ENCODE measurements around the gene VWA2.

- TF ChIP-seq ZNF592 (IDR thresholded peaks at IDR 0.05) (no peak), MEF2A (IDR thresholded peaks at IDR 0.05; ENCODE audit: insufficient read depth, low read depth, low read length) (no peak), ATF7 (IDR thresholded peaks at IDR 0.05; ENCODE audit: low read depth) (no peak), EGR1 (IDR thresholded peaks at IDR 0.05; ENCODE audit: borderline replicate concordance in 1 of 2, low read depth in 2 of 2, low read length in 2 of 2) (no peak), POLR2AphosphoS5 (IDR thresholded peaks at IDR 0.05; ENCODE audit: low read length) (no peak)
These were observed 27.5 kb downstream of the VWA2 start for GRCh38 chr10:114266521-114266920.
